Measurements from ENCODE around the gene CLRN3. TPM values are rescaled to one million over a fixed set of nuclear protein-coding genes. Genes with fewer than 3 reads are reported as not detected.

The CLRN3 gene
- total RNA-seq, 1 experiment from 2014 or later, result 0.52 TPM

DNA sequence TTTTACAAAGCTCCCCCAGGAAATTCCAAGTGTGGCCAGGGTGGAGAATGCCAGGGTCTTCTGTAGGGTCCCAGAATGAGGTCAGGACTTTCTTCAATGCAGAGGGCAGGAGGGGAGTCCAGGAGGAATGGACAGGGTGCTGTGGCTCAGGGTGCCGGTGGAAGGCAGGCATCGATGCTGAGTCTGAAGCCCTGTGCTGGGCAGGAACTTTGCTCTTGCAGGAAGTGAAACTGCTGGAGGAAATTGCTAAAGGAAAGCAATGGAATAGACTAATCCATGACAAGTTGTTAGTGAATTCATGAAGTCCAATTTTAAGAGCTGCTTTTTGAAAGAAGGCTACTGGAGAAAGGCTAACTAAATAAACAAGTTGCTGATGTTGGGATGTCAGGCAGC, 29.0 kb upstream of the CLRN3 start:
- TF ChIP-seq, protein P1, sequence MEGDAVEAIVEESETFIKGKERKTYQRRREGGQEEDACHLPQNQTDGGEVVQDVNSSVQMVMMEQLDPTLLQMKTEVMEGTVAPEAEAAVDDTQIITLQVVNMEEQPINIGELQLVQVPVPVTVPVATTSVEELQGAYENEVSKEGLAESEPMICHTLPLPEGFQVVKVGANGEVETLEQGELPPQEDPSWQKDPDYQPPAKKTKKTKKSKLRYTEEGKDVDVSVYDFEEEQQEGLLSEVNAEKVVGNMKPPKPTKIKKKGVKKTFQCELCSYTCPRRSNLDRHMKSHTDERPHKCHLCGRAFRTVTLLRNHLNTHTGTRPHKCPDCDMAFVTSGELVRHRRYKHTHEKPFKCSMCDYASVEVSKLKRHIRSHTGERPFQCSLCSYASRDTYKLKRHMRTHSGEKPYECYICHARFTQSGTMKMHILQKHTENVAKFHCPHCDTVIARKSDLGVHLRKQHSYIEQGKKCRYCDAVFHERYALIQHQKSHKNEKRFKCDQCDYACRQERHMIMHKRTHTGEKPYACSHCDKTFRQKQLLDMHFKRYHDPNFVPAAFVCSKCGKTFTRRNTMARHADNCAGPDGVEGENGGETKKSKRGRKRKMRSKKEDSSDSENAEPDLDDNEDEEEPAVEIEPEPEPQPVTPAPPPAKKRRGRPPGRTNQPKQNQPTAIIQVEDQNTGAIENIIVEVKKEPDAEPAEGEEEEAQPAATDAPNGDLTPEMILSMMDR (IDR thresholded peaks at IDR 0.05; ENCODE audit: unreplicated experiment), result no peak
- no peak overlapping the region for H3K27ac Mint-ChIP-seq (ENCODE audit: unreplicated experiment)
- CTCF ChIA-PET, result no interaction called here

DNA sequence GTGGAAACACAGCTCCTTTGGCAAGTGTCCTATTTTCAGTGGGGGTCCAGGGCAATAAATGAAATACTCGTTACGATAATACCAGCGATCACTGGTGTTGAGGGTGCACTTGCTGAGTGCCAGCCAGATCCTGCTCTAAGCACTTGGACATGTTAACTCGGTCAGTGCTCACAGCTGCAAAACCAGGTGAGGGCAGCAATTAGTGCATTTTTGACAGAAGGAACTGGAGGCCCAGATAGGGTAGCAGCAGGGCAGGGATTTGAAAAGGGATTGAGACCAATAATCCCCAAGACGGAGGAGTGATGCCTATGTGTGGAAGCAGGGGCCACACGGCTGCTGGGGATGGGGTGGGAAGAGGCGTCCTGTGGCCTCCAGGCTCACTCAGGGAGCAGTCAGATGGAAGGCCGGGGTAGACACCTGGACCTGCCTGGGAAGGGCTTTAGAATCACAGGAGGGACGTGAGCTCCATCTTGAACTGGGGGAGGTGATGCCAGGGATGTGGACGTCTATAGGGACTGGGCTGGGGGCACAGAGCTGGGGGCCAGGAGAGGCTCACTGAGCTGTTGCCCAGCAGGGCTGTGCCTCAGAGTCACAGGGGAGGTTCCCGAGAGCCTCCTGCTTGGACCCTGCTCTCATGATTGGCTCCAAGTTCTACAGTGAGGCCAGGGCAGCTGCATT, 28.5 kb upstream of the CLRN3 start:
- TF ChIP-seq, protein P1 (IDR thresholded peaks at IDR 0.05; ENCODE audit: unreplicated experiment), result no peak
- peaks cover 6% of the 10 kb centered on the region for H3K36me3 Mint-ChIP-seq (ENCODE audit: insufficient read depth, unreplicated experiment)
- H3K4me3 Mint-ChIP-seq (ENCODE audit: low read depth, unreplicated experiment), result no peak overlapping the region
- CTCF ChIA-PET, result no interaction called here
- no peak for DNase-seq
- H3K9me3 Mint-ChIP-seq (ENCODE audit: low read depth, unreplicated experiment), result no peaks in the 10 kb centered on the region
- H3K27ac Mint-ChIP-seq (ENCODE audit: unreplicated experiment), result no peak overlapping the region
- no TSS peak for BruUV-seq (replicated peaks)
- H3K27me3 Mint-ChIP-seq (ENCODE audit: unreplicated experiment), result no peaks in the 10 kb centered on the region
- intact Hi-C loops (cut with micrococcal nuclease; ENCODE audit: unreplicated experiment), result no loop called here
- peaks cover 12% of the 10 kb centered on the region for H3K4me1 Mint-ChIP-seq (ENCODE audit: low read depth, unreplicated experiment)

More for the DNA sequence above, 29.0 kb upstream of the CLRN3 start:
- peaks cover 18% of the 10 kb centered on the region for H3K4me1 Mint-ChIP-seq (ENCODE audit: low read depth, unreplicated experiment)
- H3K4me3 Mint-ChIP-seq (ENCODE audit: low read depth, unreplicated experiment), result no peak overlapping the region
- no TSS peak for BruUV-seq (replicated peaks)
- intact Hi-C loops (cut with micrococcal nuclease; ENCODE audit: unreplicated experiment), result no loop called here
- peaks cover 2% of the 10 kb centered on the region for H3K9me3 Mint-ChIP-seq (ENCODE audit: low read depth, unreplicated experiment)
- no peaks in the 10 kb centered on the region for H3K27me3 Mint-ChIP-seq (ENCODE audit: unreplicated experiment)
- H3K36me3 Mint-ChIP-seq (ENCODE audit: insufficient read depth, unreplicated experiment), result peaks cover 6% of the 10 kb centered on the region
- DNase-seq, result no peak

DNA sequence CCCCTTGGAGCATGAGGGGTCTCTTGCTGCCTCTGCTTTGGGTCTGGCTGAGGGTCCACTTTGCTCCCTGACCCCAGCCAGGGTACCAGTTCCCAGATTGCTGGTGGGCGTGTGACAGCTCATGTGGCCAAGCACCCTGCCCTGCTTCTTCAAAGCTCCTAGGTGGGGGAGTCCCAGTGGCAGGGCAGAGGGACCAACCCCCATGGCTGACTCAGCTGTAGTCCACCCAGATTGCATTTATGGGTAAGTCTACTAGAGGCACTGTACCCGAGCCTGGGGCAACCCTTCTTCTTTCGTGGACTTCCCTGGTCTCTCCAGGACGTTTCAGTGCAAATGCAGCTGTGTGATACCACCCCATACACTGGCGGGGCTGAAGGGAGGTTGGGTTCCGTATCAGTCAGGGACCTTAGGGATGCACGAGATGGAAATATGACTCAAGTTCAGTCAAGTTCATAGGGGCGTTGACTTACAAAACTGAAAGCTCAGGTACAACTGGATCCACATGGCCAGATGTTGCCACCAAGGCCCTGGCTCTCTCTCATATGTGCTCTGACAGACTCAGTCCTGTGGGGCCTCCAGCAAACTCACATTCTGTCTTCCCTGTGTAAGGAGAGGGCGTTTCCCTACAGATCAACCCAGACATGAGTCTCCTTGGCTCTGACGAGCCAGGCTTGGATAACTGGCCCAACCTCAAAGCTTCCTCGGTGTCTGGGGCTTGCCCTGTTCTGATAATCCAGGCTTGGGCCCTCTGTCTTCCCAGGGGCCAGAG, 27.7 kb upstream of the CLRN3 start:
- H3K27me3 Mint-ChIP-seq (ENCODE audit: unreplicated experiment), result no peaks in the 10 kb centered on the region
- TF ChIP-seq, protein P1 (IDR thresholded peaks at IDR 0.05; ENCODE audit: unreplicated experiment), result no peak

DNA sequence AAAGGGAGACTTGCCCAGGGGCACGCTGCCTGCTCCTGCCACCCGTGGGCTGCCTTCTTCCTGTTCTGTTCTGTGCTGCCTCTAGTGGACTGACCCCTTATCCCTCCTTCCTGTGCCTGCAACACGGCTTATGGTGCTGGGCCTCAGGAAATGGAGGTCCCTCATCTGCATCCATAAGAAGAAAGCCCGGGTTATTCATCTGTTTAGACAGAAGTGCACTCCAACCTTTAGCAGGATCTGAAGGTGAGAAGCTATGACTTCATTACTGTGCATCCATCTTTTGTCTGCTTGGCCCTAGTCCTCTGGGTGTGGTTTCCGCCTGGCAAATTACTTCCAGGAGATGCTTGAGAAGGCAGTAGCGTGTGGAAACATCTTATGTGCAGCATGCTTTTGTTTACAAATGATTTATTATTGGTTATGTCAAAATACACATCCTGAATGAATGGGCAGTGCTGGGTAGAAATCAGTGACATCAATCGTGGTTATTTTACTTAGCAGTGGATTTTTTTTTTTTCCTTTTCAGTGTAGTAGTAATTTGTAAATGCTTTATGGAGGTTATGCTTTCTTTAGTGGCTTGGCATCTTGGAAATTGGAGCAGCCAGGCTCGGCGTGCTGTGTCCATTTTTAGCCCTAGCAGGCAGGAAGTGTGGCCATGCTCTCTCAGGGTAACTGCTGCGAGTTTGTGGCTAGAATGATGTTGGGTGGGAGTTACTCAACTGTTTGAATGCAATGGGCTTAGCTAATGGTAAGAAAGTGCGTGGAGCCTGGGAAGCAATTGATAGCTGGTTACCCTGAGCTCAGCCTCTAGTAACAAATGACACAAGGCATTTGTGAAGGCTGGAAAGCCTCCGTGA, 26.9 kb upstream of the CLRN3 start:
- Mint-ChIP-seq H3K4me1 (ENCODE audit: low read depth, unreplicated experiment) (peaks cover 11% of the 10 kb centered on the region), H3K36me3 (ENCODE audit: insufficient read depth, unreplicated experiment) (peaks cover 6% of the 10 kb centered on the region), H3K27ac (ENCODE audit: unreplicated experiment) (no peak overlapping the region), H3K4me3 (ENCODE audit: low read depth, unreplicated experiment) (no peak overlapping the region), H3K9me3 (ENCODE audit: low read depth, unreplicated experiment) (no peaks in the 10 kb centered on the region), H3K27me3 (ENCODE audit: unreplicated experiment) (no peaks in the 10 kb centered on the region)
- no TSS peak for BruUV-seq (replicated peaks)
- TF ChIP-seq, protein P1 (IDR thresholded peaks at IDR 0.05; ENCODE audit: unreplicated experiment), result no peak
- CTCF ChIA-PET, result no interaction called here
- intact Hi-C loops (cut with micrococcal nuclease; ENCODE audit: unreplicated experiment), result no loop called here
- DNase-seq, result no peak

More for the DNA sequence above, 27.7 kb upstream of the CLRN3 start:
- no peak overlapping the region for H3K27ac Mint-ChIP-seq (ENCODE audit: unreplicated experiment)
- no peaks in the 10 kb centered on the region for H3K9me3 Mint-ChIP-seq (ENCODE audit: low read depth, unreplicated experiment)
- H3K4me1 Mint-ChIP-seq (ENCODE audit: low read depth, unreplicated experiment), result peaks cover 11% of the 10 kb centered on the region
- no TSS peak for BruUV-seq (replicated peaks)
- intact Hi-C loops (cut with micrococcal nuclease; ENCODE audit: unreplicated experiment), result no loop called here
- DNase-seq, result no peak
- peaks cover 6% of the 10 kb centered on the region for H3K36me3 Mint-ChIP-seq (ENCODE audit: insufficient read depth, unreplicated experiment)
- no peak overlapping the region for H3K4me3 Mint-ChIP-seq (ENCODE audit: low read depth, unreplicated experiment)
- CTCF ChIA-PET, result no interaction called here

Measured in Calu3 (cell line).